HG03520 (cell line): ENCODE data around the gene RNF213.
"Not testable (repeated sequence)": the region's sequence is repeated elsewhere in the genome, so short reads cannot be mapped to it uniquely, and the experiment has no call there.

Source experiments
- ATAC-seq: cut with Tn5 transposase; IDR thresholded peaks from one replicate; pipeline ENCODE4 v1.9.1; 2021; ENCODE audit warnings: mild to moderate bottlenecking, moderate library complexity; ENCODE audit not compliant: unreplicated experiment

The RNF213 gene

DNA sequence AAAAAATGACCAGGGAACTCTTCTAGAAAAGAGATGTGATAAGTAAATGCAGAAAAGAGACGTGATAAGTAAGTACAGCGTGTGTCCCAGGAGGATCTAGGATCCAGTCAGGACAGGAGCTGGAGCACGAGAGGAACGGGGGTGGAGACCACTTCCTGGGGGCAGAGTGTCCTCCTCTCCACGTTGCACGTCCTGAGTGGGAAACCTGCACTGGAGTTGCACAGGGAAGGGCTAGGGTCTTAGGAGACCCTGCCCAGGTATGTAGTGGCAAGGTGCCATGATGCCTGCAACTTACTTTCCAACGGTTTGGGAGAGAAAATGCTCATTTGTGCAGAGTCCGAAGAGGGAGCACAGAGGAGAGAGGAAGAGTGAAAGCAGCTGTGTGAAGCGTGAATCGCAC lies 55.8 kb downstream of the RNF213 start:
- no peak for ATAC-seq

DNA sequence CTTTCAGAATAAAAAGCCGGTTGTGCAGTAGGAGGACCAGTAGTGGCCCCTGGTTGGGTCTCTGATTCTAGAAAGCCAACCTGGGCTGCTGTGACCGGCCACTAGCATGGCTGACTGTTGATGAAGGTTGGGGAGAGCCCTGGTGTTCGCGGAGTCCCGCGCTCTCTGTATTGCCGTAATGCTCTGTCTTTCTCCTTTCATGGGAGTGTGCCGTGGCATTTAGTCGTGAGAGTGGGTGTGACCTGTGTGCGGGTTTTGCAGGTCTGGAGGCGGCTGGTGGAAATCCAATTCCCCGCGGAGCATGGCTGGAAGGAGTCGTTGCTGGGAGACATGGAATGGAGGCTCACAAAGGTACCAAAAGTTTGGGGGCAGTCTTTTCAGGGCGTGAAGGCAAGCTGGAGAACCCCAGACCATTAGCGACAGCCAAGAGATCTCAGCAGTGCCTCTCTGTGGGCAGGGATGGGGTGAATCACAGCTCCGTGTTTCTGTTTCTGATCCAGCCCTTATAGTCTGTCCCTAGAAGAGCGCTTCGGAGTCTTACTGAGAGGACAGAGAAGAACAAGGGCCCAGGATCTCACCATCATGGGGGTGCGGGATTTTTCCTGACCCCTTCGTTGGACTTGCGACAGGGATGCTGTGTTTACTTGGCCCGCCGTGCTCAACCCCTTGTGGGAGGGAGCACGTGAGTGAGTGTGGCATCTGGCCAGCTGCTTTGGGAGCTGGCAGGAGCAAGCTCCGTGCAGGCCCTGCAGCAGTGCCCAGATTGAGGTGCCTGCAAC lies 56.5 kb downstream of the RNF213 start:
- no peak for ATAC-seq

DNA sequence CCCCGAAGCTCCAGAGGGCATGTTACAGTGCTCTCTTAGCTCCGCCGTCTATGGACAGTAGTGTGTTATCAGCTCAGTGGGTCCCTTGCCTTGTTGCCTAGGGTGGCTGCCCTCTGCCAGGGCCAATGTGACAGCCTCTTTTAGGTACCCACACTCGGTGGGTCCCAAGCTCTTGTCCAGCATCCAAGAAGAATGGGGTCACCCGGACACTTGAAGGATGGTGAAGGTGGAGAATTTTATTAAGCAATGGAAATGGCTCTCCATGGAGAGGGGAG lies 57.0 kb downstream of the RNF213 start:
- ATAC-seq: no peak

- no peak for ATAC-seq
Measured at GRCh38 chr17:80318166-80318565, 57.5 kb downstream of the RNF213 start.

DNA sequence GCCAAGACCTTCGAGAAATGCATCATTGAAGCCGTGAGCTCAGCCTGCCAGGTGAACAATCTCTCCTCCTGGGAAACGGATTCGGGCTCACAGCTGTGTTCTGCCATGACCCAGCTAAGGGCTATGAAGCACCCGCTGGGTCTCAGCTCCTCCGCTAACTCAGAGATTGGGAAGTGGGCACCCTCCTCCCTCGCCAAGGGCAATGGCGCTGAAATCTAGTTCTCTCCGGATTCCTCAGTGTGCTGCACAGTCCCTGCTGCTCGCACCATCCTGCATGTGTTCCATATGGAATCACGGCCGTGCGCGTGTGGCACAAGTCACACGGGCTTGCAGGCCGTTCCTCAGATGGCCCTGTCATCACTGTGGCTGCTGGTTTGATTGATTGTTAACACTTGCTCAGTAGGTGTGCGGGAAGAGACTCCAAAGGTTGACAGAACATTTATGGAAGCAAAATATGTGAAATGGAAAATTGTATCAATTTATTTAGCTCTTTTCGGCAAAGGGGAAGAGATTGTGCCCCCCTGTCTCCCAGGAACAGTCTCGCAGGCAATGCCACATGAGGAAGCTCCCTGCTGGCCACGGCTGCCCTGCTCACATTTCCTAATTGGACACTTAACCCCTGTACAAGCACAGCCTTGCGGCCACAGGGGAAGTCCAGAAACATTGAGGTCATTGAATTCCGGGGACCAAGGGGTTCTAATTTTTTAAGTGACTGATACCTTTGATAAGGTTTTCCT lies 58.8 kb downstream of the RNF213 start:
- no peak for ATAC-seq

- ATAC-seq: no peak
Measured at GRCh38 chr17:80319999-80320344, 59.3 kb downstream of the RNF213 start.

DNA sequence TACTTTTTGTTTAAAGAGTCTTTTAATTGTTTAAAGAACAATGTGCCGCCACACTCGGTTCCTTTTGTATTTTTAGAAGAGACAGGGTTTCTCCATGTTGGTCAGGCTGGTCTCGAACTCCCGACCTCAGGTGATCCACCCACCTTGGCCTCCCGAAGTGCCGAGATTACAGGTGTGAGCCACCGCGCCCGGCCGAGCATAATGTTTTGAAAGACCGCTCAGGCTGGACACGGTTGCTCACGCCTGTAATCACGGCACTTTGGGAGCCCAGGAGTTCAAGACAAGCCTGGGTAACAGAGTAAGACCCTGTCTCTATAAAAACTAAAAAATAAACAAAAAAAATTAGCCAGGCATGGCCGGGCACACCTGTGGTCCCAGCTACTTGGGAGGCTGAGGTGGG lies 59.8 kb downstream of the RNF213 start:
- ATAC-seq: no peak

- ATAC-seq: no peak
Measured at GRCh38 chr17:80322864-80323263, 62.2 kb downstream of the RNF213 start.

DNA sequence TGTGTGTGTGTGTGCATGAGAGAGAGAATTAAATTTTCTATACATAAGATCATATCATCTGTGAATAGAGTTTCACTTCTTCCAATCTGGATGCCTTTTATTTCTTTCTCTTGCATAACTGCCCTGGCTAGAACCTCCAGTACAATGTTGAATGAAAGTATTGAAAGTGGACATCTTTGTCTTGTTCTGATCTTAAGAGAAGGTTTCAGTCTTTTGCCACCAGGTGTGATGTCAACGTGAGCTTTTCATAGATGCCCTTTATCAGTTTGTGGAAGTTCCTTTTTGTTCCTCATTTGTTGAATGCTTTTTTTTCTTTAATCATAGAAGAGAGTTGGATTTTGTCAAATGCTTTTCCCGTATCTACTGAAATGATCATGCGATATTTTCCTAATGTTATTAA lies 63.3 kb downstream of the RNF213 start:
- no peak for ATAC-seq

GRCh38 chr17:80327518-80327917 lies 66.9 kb downstream of the RNF213 start:
- ATAC-seq: no peak

DNA sequence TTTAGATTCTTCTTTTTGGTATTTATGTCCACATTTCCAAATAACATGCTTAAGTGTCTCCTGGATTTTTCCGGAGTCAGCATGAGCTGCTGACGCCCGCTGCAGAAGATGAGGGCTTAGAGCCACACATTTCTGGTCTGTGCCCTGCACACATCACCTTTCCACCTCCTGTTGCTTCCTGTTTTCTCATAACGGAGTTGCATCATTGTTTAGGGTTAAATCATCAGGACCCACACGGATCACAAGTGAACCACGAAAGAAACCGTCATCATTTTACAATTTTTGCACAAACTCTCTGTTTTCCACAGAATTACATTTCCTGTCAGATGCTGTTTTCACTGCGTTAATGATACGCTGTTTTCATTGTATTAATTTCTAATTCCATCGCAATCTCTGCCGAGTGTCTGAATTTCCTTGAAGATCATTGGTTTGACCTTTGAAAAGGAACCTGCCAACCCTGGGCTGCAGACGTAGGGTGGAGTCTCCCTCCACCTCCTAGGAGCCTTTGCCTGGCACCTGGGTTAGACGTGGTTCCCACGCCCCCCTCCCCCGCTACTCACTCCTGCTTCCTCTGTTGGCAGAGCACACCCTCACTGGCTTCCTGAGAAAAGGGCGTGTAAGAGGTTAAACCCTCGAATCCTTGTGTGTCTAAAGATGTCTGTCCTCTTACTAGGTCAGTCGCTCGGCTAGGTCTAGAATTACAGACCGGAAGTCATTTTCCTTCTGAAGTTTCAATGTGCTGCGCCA lies 68.2 kb downstream of the RNF213 start:
- no peak for ATAC-seq

- ATAC-seq: not testable (repeated sequence)
Measured at GRCh38 chr17:80329421-80329820, 68.8 kb downstream of the RNF213 start.

GRCh38 chr17:80330276-80330675 lies 69.6 kb downstream of the RNF213 start:
- ATAC-seq: no peak

- ATAC-seq: not testable (repeated sequence)
Measured at GRCh38 chr17:80330938-80331337, 70.3 kb downstream of the RNF213 start.

- ATAC-seq: no peak
Measured at GRCh38 chr17:80331820-80332219, 71.2 kb downstream of the RNF213 start.

GRCh38 chr17:80337195-80337895 lies 76.7 kb downstream of the RNF213 start:
- ATAC-seq: no peak

DNA sequence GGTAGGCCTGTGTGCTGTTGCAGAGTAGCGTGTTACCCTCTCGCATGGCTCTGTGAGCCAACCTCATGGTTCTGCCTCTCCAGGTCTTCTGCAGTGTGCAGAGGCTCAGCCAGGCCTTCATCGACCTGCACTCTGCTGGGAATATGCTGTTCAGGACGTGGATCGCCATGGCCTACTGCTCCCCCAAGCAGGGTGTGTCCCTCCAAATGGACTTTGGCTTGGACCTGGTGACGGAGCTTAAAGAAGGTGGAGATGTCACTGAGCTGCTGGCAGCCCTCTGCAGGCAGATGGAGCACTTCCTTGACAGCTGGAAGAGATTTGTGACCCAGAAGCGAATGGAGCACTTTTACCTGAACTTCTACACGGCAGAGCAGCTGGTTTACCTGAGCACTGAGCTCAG lies 78.5 kb downstream of the RNF213 start:
- no peak for ATAC-seq

DNA sequence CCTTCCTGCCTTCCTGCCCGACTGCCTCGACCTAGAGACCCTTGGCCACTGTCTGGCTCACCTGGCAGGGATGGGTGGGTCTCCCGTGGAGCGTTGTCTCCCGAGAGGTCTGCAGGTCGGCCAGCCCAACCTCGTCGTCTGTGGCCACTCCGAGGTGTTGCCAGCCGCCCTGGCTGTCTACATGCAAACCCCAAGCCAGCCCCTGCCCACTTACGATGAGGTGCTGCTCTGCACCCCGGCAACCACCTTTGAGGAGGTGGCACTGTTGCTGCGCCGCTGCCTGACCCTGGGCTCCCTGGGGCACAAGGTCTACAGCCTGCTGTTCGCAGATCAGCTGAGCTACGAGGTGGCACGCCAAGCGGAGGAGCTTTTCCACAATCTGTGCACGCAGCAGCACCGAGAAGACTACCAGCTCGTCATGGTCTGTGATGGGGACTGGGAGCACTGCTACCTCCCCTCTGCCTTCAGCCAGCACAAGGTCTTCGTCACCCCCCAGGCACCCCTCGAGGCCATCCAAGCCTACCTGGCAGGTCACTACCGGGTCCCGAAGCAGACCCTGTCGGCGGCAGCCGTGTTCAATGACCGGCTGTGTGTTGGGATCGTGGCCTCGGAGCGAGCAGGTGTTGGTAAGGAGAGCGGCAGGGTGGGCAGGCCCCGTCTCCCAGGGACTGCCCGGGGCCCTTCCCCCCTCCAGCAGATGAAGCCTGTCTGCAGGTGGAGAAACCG lies 79.2 kb downstream of the RNF213 start:
- no peak for ATAC-seq

- no peak for ATAC-seq
Measured at GRCh38 chr17:80345321-80345720, 84.7 kb downstream of the RNF213 start.

- ATAC-seq: no peak
Measured at GRCh38 chr17:80345841-80346497, 85.3 kb downstream of the RNF213 start.
